ENCODE data around the gene PER3.

GRCh38 chr1:7751174-7751573, 32.9 kb upstream of the PER3 start:
- TF ChIP-seq MXI1 (conservative IDR thresholded peaks at IDR 0.05; ENCODE audit: poor library complexity, severe bottlenecking) (no peak), CTCF (IDR thresholded peaks at IDR 0.05; ENCODE audit: poor library complexity, severe bottlenecking) (no peak), SMC3 (conservative IDR thresholded peaks at IDR 0.05; ENCODE audit: poor library complexity) (no peak), RAD21 (conservative IDR thresholded peaks at IDR 0.05) (no peak), EZH2 (IDR thresholded peaks at IDR 0.05; ENCODE audit: borderline replicate concordance, insufficient read depth, low read length, poor library complexity, severe bottlenecking) (no peak), POLR2AphosphoS5 (IDR thresholded peaks at IDR 0.05) (no peak), TAF1 (IDR thresholded peaks at IDR 0.05; ENCODE audit: low read depth) (no peak), EP300 (conservative IDR thresholded peaks at IDR 0.05; ENCODE audit: poor library complexity, severe bottlenecking) (no peak)
- TF ChIP-seq, protein P1, sequence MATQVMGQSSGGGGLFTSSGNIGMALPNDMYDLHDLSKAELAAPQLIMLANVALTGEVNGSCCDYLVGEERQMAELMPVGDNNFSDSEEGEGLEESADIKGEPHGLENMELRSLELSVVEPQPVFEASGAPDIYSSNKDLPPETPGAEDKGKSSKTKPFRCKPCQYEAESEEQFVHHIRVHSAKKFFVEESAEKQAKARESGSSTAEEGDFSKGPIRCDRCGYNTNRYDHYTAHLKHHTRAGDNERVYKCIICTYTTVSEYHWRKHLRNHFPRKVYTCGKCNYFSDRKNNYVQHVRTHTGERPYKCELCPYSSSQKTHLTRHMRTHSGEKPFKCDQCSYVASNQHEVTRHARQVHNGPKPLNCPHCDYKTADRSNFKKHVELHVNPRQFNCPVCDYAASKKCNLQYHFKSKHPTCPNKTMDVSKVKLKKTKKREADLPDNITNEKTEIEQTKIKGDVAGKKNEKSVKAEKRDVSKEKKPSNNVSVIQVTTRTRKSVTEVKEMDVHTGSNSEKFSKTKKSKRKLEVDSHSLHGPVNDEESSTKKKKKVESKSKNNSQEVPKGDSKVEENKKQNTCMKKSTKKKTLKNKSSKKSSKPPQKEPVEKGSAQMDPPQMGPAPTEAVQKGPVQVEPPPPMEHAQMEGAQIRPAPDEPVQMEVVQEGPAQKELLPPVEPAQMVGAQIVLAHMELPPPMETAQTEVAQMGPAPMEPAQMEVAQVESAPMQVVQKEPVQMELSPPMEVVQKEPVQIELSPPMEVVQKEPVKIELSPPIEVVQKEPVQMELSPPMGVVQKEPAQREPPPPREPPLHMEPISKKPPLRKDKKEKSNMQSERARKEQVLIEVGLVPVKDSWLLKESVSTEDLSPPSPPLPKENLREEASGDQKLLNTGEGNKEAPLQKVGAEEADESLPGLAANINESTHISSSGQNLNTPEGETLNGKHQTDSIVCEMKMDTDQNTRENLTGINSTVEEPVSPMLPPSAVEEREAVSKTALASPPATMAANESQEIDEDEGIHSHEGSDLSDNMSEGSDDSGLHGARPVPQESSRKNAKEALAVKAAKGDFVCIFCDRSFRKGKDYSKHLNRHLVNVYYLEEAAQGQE (IDR thresholded peaks at IDR 0.05; ENCODE audit: borderline replicate concordance): no peak

Measured in neural cell (in vitro differentiated cells).